ENCODE results near the gene RCVRN. TPM values are rescaled to one million over a fixed set of nuclear protein-coding genes. Genes with fewer than 3 reads are reported as not detected.

RCVRN gene
- total RNA-seq, 1 donor from 2014 or later: not detected

- H3K4me3 Mint-ChIP-seq (ENCODE audit: unreplicated experiment): no peak overlapping the region
- H3K4me1 Mint-ChIP-seq (ENCODE audit: low read depth): peaks cover 10% of the 10 kb centered on the region
- H3K9me3 Mint-ChIP-seq (ENCODE audit: low read depth): no peaks in the 10 kb centered on the region
- no peaks in the 10 kb centered on the region for H3K27me3 Mint-ChIP-seq (ENCODE audit: low read depth)
- no peak for TF ChIP-seq CTCF (IDR thresholded peaks at IDR 0.05)
- DNase-seq (ENCODE audit: low spot score): no peak
- peaks cover 1% of the 10 kb centered on the region for H3K36me3 Mint-ChIP-seq (ENCODE audit: low read depth)
- H3K27ac Mint-ChIP-seq (ENCODE audit: unreplicated experiment): no peak overlapping the region
Measured at GRCh38 chr17:9912121-9913099, 7.3 kb upstream of the RCVRN start.

DNA sequence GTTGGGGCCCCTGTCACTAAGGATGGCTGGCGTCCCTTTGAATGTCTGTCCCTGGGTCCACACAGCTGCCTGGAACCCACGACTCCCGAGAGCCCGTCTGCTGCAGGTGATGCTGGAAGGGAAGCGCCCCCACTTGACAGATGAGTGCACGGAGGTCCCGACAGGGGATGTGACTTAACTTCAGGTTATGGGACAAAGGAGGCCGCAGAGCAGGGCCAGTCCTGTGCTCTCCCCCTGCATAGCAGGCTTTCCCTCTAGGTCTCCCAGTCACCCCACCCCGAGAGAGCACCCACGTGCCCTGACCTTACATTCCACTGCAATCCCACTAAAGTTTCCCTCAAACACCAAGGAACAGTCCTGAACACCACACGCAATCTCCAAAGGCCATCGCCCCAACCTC, 6.0 kb upstream of the RCVRN start:
- Mint-ChIP-seq H3K9me3 (ENCODE audit: low read depth) (no peaks in the 10 kb centered on the region), H3K4me1 (ENCODE audit: low read depth) (peaks cover 10% of the 10 kb centered on the region), H3K36me3 (ENCODE audit: low read depth) (peaks cover 1% of the 10 kb centered on the region), H3K4me3 (ENCODE audit: unreplicated experiment) (no peak overlapping the region), H3K27ac (ENCODE audit: unreplicated experiment) (no peak overlapping the region), H3K27me3 (ENCODE audit: low read depth) (no peaks in the 10 kb centered on the region)
- DNase-seq (ENCODE audit: low spot score): no peak
- no peak for TF ChIP-seq CTCF (IDR thresholded peaks at IDR 0.05)

DNA sequence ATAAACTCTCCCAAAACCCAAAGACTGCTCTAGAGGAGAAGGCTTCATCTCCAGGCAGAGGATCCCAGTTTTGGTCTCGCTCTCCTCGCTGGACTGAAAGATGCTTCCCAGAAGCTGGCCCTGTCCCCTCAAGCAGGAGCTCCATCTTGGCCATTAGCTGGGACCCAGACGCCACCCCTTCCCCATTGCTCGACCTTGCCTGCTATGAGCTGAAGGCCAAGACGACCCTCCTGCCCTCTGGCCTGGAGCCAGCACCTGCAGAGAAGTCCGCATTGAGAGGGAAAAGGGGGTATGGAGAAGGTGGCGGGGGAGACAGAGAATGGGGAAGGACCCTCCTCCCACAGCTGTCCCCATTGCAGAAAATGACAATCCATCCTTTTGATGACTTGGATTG, 3.6 kb upstream of the RCVRN start:
- H3K36me3 Mint-ChIP-seq (ENCODE audit: low read depth): no peaks in the 10 kb centered on the region
- DNase-seq (ENCODE audit: low spot score): no peak

DNA sequence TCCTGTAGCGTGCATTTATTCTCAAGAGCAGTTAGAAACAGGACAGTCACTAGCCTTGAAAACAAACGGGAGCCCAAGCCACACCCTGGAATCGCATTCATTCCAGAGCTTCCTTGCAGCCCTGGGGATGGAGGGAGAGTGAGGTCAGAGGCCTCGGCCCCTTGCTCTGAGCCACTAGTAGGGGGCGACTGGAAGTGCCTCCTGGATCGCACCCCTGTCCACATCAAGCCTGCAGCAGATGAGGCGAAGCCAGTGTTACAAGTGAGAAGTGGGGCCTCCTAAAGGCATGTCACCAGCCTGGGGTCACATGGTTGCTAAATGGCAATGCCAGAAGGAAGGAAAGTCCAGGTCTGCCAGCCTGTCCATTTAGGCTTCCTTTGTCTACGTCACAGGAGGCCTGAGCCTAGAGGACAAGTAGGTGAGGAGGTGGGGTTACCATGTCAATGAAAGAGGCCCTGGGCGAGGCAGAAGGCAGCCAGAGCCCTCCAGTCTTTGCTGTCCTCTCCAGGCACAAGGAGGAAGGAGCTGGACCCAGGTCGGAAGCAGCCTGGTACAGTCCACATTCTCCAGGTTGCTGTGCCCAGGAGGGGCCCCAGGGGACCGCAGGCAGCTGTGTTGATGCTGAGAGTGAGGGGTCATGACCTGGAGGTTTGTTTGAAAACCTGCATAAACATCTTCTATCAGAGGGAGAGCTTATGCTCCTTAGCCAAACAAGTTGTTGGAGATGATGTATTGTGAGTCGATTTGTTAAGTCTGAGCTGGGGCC, 3.0 kb upstream of the RCVRN start:
- Mint-ChIP-seq H3K4me3 (ENCODE audit: unreplicated experiment) (no peak overlapping the region), H3K4me1 (ENCODE audit: low read depth) (peaks cover 10% of the 10 kb centered on the region), H3K27ac (ENCODE audit: unreplicated experiment) (no peak overlapping the region), H3K27me3 (ENCODE audit: low read depth) (no peaks in the 10 kb centered on the region), H3K36me3 (ENCODE audit: low read depth) (no peaks in the 10 kb centered on the region), H3K9me3 (ENCODE audit: low read depth) (no peaks in the 10 kb centered on the region)
- no peak for DNase-seq (ENCODE audit: low spot score)
- no peak for TF ChIP-seq CTCF (IDR thresholded peaks at IDR 0.05)

More for the DNA sequence above, 3.6 kb upstream of the RCVRN start:
- Mint-ChIP-seq H3K9me3 (ENCODE audit: low read depth) (no peaks in the 10 kb centered on the region), H3K4me1 (ENCODE audit: low read depth) (peaks cover 10% of the 10 kb centered on the region), H3K27me3 (ENCODE audit: low read depth) (no peaks in the 10 kb centered on the region), H3K27ac (ENCODE audit: unreplicated experiment) (no peak overlapping the region), H3K4me3 (ENCODE audit: unreplicated experiment) (no peak overlapping the region)
- no peak for TF ChIP-seq CTCF (IDR thresholded peaks at IDR 0.05)

DNA sequence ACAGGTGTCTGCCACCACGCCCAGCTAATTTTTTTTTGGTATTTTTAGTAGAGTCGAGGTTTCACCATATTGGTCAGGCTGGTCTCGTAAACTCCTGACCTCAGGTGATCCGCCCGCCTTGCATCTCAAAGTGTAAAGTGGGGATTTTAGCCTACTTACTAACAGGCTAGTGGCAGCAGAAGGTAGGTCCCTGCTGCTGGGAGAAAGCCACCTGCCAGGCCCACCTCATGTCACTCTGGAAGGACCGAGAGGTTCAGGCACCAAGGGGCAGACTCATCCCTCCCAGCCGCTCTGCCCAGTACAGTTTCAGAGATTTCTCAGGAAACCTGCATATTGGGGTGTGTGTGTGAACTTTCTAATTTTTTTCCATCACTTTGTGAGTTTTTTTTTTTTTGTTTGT, 2.1 kb upstream of the RCVRN start:
- TF ChIP-seq CTCF (IDR thresholded peaks at IDR 0.05): no peak
- no peak overlapping the region for H3K4me3 Mint-ChIP-seq (ENCODE audit: unreplicated experiment)
- H3K27ac Mint-ChIP-seq (ENCODE audit: unreplicated experiment): no peak overlapping the region
- DNase-seq (ENCODE audit: low spot score): no peak
- peaks cover 10% of the 10 kb centered on the region for H3K4me1 Mint-ChIP-seq (ENCODE audit: low read depth)
- H3K9me3 Mint-ChIP-seq (ENCODE audit: low read depth): no peaks in the 10 kb centered on the region
- no peaks in the 10 kb centered on the region for H3K27me3 Mint-ChIP-seq (ENCODE audit: low read depth)
- H3K36me3 Mint-ChIP-seq (ENCODE audit: low read depth): no peaks in the 10 kb centered on the region

Data from chondrocyte (in vitro differentiated cells).